DMS114 treated with DMSO at 0.1 percent for 48 hours (cell line): ENCODE measurements around the gene MDFI.

ENCODE experiments used
- DNase-seq: peaks from one replicate; lab custom pipeline; 2025; ENCODE audit not compliant: unreplicated experiment; lab: John Stamatoyannopoulos, UW

The MDFI gene

DNA sequence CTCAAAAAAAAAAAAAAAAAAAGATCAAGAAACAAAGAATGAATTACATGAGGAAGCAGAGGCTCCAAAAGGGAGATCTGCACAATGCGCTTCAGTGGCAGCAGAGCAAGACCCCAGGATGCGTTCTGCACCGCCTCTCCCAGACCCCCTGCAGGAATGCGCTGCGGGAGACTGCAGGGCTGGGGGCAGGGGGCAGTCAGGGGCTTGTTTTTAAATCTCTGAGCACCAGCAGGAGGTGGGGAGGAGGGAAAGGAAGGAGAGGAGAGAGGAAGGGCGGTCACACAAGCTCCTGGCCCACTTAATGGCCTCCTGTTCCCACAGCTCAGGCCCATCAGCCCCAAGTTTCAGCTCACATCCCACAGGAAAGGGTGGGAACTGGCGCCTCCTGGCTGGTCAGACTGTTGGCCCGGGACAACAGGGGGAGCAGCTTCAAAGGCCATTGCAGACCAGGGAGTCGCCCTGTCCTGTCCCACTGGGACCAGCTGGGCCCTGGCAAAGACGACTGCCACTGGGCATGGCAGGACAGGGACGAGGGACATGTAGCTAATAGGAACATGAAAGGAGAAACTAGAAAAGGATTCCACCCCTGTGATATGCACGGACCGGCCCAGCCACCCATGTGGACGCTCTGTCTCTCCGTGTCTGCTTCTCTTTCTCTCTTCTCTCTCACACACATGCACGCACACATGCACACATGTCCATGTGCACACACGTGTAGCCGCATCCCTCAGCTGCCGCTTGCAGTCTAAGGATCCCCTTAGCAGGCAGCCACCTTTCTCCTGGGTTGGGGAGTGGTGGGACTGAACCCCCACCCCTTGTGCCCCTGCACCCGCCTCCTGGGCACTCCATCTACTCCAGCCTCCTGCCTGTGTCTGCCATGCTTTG, 62.4 kb downstream of the MDFI start:
- no peak for DNase-seq

DNA sequence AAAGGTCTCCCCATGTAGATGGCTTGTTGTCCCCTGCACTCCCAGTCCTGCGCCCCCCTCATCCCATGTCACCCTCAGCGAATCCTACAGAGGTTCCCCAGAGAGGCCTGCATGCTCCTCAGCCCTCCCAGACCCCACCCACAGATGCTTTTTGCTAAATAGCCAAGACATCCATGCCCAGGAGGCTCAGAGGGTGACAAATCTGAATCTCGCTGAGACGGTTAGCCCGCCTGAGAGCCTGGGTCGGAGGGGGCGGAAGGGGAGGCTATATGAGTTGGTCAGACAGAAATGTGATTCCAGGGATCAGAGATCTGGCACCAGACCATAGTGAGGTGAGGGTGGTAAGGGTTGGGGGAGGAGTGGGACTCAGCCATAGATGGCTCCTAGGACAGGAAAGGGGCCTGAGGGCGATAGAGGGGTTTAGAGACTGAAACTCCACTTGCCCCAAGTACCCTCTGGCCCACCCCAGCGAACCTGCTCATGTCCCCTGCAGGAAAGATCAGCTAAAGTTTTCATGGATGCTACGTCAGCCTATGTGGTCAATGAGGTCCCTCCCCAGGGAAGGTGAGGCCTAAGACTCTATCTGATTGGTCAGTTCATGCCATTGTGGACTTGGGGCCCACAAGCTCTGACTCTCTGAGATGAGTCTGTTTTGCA, 63.9 kb downstream of the MDFI start:
- no peak for DNase-seq

DNA sequence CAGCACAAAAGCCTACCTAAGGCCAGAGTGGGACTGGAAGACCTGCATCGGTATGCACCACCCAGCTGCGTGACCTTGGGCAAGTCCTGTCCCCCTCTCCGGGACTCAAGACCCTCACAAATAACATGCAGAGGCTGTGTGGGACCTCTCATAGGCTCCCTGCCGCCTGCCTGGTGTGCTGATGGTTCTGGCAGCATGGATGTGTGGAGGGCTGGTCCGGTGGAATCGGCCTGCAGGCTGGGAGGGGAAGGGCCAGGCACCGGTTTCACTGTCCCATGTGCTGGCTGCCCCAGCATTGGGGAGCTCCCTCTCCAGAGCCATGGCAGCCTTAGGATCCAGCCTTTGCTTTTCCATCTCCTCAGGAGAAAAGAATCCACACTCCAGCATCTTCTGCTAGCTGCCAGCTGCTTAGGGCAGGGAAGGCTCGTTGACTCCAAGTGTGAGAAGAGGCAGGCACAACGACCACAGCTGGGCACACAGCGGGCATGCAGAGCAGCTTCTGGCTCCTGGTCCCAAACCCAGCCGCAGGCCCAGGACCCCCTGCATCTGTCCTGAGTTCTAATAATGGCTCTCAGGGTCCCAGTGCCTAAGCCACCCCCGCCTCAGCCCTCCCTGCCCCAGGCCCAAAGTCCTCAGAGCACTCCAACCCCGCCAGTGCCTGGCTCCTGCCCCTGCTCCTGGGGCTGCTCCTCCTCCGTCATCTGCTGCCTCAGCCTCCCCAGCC, 64.7 kb downstream of the MDFI start:
- no peak for DNase-seq
